H1 (cell line): Measurements from ENCODE around the gene COG3. TPM values are rescaled to one million over a fixed set of nuclear protein-coding genes. Genes with fewer than 3 reads are reported as not detected.

Source experiments
- CTCF ChIA-PET: fragments of 300-600 bp; sonication (Branson Sonifier 250); formaldehyde crosslinking; loops from one replicate; lab custom pipeline; 2021; ENCODE audit not compliant: partially characterized antibody; lab: Charles Lee
- POLR2A ChIA-PET: fragments of 300-600 bp; sonication (Branson Sonifier 250); formaldehyde crosslinking; loops from one replicate; lab custom pipeline; 2021; ENCODE audit warnings: inconsistent platforms; ENCODE audit not compliant: partially characterized antibody; lab: Charles Lee
- DNase-seq, 2 experiments: peaks; one replicate each; pipeline versions ENCODE4 v3.0.0 to v3.0.0-alpha.2; 2010 to 2022; ENCODE audit warnings: low spot score in 2 of 2, low read depth in 1 of 2, mixed read lengths in 1 of 2
- FAIRE-seq: peaks from 2 replicates; lab custom pipeline; 2011; peaks lifted over from hg19 to GRCh38; lab: Jason Lieb, UNC
- H2AFZ ChIP-seq: 2 replicates; pipeline ENCODE4 v1.8.1; 2012; ENCODE audit warnings: low read length, inconsistent platforms
- H2AK5ac ChIP-seq: 2 replicates; pipeline ENCODE4 v1.6.1; 2013; ENCODE audit warnings: low read depth, low read length
- H2BK120ac ChIP-seq: replicated peaks from 2 replicates; pipeline ENCODE3; 2013; ENCODE audit warnings: low read depth, low read length, inconsistent platforms
- H2BK12ac ChIP-seq: 2 replicates; pipeline ENCODE4 v1.6.1; 2013; ENCODE audit warnings: low read depth, low read length
- H2BK15ac ChIP-seq: 2 replicates; pipeline ENCODE4 v1.6.1; 2013; ENCODE audit warnings: low read length
- H2BK20ac ChIP-seq: 2 replicates; pipeline ENCODE4 v1.6.1; 2013; ENCODE audit warnings: low read length
- H2BK5ac ChIP-seq: 2 replicates; pipeline ENCODE4 v1.6.1; 2013; ENCODE audit warnings: low read depth, low read length
- H3K14ac ChIP-seq: 2 replicates; pipeline ENCODE4 v1.6.1; 2013; ENCODE audit warnings: inconsistent platforms; ENCODE audit not compliant: insufficient read length
- H3K18ac ChIP-seq: 2 replicates; pipeline ENCODE4 v1.6.1; 2013; ENCODE audit warnings: low read length; ENCODE audit errors: extremely low read depth
- H3K23ac ChIP-seq: 2 replicates; pipeline ENCODE4 v1.6.1; 2013; ENCODE audit warnings: inconsistent platforms; ENCODE audit not compliant: insufficient read length
- H3K23me2 ChIP-seq: 2 replicates; pipeline ENCODE4 v1.6.1; 2013; ENCODE audit warnings: low read depth, low read length
- H3K27ac ChIP-seq: 2 replicates; pipeline ENCODE4 v1.6.1; 2011; ENCODE audit warnings: low read depth, low read length, inconsistent platforms
- H3K27me3 ChIP-seq, 4 experiments: replicated peaks in 1 of 4; 1 replicate in 1 of 4; 2 replicates in 3 of 4; pipeline versions ENCODE4 v1.6.1 to v1.8.1; 2011 to 2013; ENCODE audit warnings: low read length in 3 of 4, mild to moderate bottlenecking in 3 of 4, inconsistent platforms in 2 of 4, mixed read lengths in 2 of 4, moderate library complexity in 1 of 4; ENCODE audit not compliant: control insufficient read depth in 3 of 4, insufficient read depth in 3 of 4; ENCODE audit errors: extremely low read depth in 1 of 4
- H3K36me3 ChIP-seq, 4 experiments: 2 replicates each; pipeline versions ENCODE4 v1.6.1 to v1.8.1; 2011 to 2013; ENCODE audit warnings: mild to moderate bottlenecking in 4 of 4, low read length in 3 of 4, moderate library complexity in 2 of 4, control low read depth in 1 of 4, inconsistent platforms in 1 of 4; ENCODE audit not compliant: insufficient read depth in 4 of 4, control insufficient read depth in 2 of 4
- H3K4ac ChIP-seq: replicated peaks from 2 replicates; pipeline ENCODE3; 2013; ENCODE audit warnings: low read length, low read depth, mixed read lengths, inconsistent platforms; ENCODE audit not compliant: insufficient read length
- H3K4me1 ChIP-seq, 4 experiments: replicated peaks in 1 of 4; 1 replicate in 1 of 4; 2 replicates in 3 of 4; pipeline versions ENCODE4 v1.6.1 to v1.8.1; 2011 to 2013; ENCODE audit warnings: low read length in 3 of 4, inconsistent platforms in 2 of 4, mixed read lengths in 1 of 4; ENCODE audit not compliant: insufficient read depth in 4 of 4, control insufficient read depth in 3 of 4
- H3K4me2 ChIP-seq, 2 experiments: 2 replicates each; pipeline versions ENCODE4 v1.6.1 to v1.8.1; 2011 to 2013; ENCODE audit warnings: low read depth in 2 of 2, low read length in 2 of 2, control low read depth in 1 of 2, inconsistent platforms in 1 of 2, mild to moderate bottlenecking in 1 of 2; ENCODE audit not compliant: insufficient read depth in 1 of 2
- H3K4me3 ChIP-seq, 4 experiments: fragments of 200-600, 300-600 bp in 1 of 4; sonication (generic), shearing (Covaris generic), sonication (Bioruptor Twin) in 1 of 4; 2 replicates each; pipeline versions ENCODE4 v1.5.1 to v1.8.1; 2011 to 2016; ENCODE audit warnings: low read length in 4 of 4, low read depth in 3 of 4, control low read depth in 2 of 4, inconsistent platforms in 2 of 4, mild to moderate bottlenecking in 2 of 4, mixed read lengths in 1 of 4, moderate library complexity in 1 of 4; ENCODE audit not compliant: insufficient read depth in 2 of 4; ENCODE audit errors: extremely low read depth in 1 of 4
- H3K56ac ChIP-seq: replicated peaks from 2 replicates; pipeline ENCODE3; 2013; ENCODE audit warnings: low read depth, mild to moderate bottlenecking, mixed read lengths, low read length, inconsistent platforms; ENCODE audit not compliant: insufficient read length
- H3K79me1 ChIP-seq: 2 replicates; pipeline ENCODE4 v1.6.1; 2013; ENCODE audit warnings: low read depth, low read length, control low read depth
- H3K79me2 ChIP-seq, 2 experiments: 2 replicates each; pipeline versions ENCODE4 v1.6.1 to v1.8.1; 2012 to 2013; ENCODE audit warnings: low read length in 2 of 2, mild to moderate bottlenecking in 2 of 2, inconsistent platforms in 1 of 2; ENCODE audit not compliant: insufficient read depth in 2 of 2, control insufficient read depth in 1 of 2
- H3K9ac ChIP-seq, 4 experiments: replicated peaks in 1 of 4; 1 replicate in 1 of 4; 2 replicates in 3 of 4; pipeline versions ENCODE4 v1.6.1 to v1.8.1; 2011 to 2013; ENCODE audit warnings: low read depth in 3 of 4, low read length in 3 of 4, control low read depth in 2 of 4, mild to moderate bottlenecking in 2 of 4, moderate library complexity in 2 of 4, inconsistent platforms in 1 of 4; ENCODE audit errors: extremely low read depth in 1 of 4
- H3K9me3 ChIP-seq, 2 experiments: 2 replicates each; pipeline versions ENCODE4 v1.6.1 to v1.8.1; 2012 to 2013; ENCODE audit warnings: mild to moderate bottlenecking in 2 of 2, moderate library complexity in 2 of 2, control low read depth in 1 of 2, inconsistent platforms in 1 of 2, low read depth in 1 of 2, low read length in 1 of 2, mixed read lengths in 1 of 2; ENCODE audit not compliant: insufficient read depth in 2 of 2
- H4K20me1 ChIP-seq, 2 experiments: replicated peaks in 1 of 2; 2 replicates each; pipeline versions ENCODE3 to v1.8.1; 2011 to 2013; ENCODE audit warnings: inconsistent platforms in 2 of 2, low read length in 2 of 2, mild to moderate bottlenecking in 1 of 2; ENCODE audit not compliant: insufficient read depth in 2 of 2, control insufficient read depth in 1 of 2
- H4K5ac ChIP-seq: 2 replicates; pipeline ENCODE4 v1.6.1; 2013; ENCODE audit warnings: low read length, low read depth, mixed read lengths, inconsistent platforms; ENCODE audit not compliant: insufficient read length
- H4K8ac ChIP-seq: 2 replicates; pipeline ENCODE4 v1.8.0; 2013; ENCODE audit warnings: mild to moderate bottlenecking, moderate library complexity, low read length, inconsistent platforms; ENCODE audit not compliant: insufficient read depth; ENCODE audit errors: extremely low read depth
- H4K91ac ChIP-seq: replicated peaks from 2 replicates; pipeline ENCODE3; 2013; ENCODE audit warnings: low read length, mixed read lengths, inconsistent platforms; ENCODE audit not compliant: insufficient read length
- ASH2L ChIP-seq: fragments of 200-600, 300-600 bp; sonication (generic); IDR thresholded peaks from one replicate; pipeline ENCODE4 v1.7.1; 2017; ENCODE audit warnings: low read length
- ATF3 ChIP-seq: IDR thresholded peaks from 2 replicates; pipeline ENCODE4 v1.6.1; 2011; ENCODE audit warnings: low read depth, mild to moderate bottlenecking, low read length; ENCODE audit not compliant: insufficient read depth
- BCL11A ChIP-seq, 2 experiments: IDR thresholded peaks; one replicate each; pipeline ENCODE4 v1.6.1; 2011; ENCODE audit warnings: low read depth in 2 of 2, low read length in 2 of 2, mild to moderate bottlenecking in 2 of 2
- CTCF ChIP-seq, 3 experiments: IDR thresholded peaks; 1 replicate in 2 of 3; 2 replicates in 1 of 3; pipeline versions ENCODE4 v1.5.1 to v1.6.1; 2011; ENCODE audit warnings: low read length in 3 of 3, mild to moderate bottlenecking in 3 of 3, inconsistent platforms in 2 of 3, low read depth in 1 of 3, moderate library complexity in 1 of 3; ENCODE audit not compliant: insufficient read depth in 1 of 3; ENCODE audit errors: control extremely low read depth in 1 of 3
- KDM5A ChIP-seq: fragments of 200-600 bp; IDR thresholded peaks from 2 replicates; pipeline ENCODE4 v1.7.1; 2012; ENCODE audit warnings: mild to moderate bottlenecking, low read length, inconsistent platforms, mixed read lengths
- RNF2 ChIP-seq: fragments of 200-900, 300-1000 bp; sonication (generic); IDR thresholded peaks from 2 replicates; pipeline ENCODE4 v1.7.1; 2016; ENCODE audit warnings: borderline replicate concordance, low read depth, mild to moderate bottlenecking, antibody characterized with exemption, low read length; ENCODE audit not compliant: poor library complexity, severe bottlenecking; ENCODE audit errors: missing control alignments
- SP4 ChIP-seq: IDR thresholded peaks from 2 replicates; pipeline ENCODE4 v1.6.1; 2012; ENCODE audit warnings: low read length, inconsistent platforms
- SUZ12 ChIP-seq: fragments of 200-600 bp; sonication (generic); IDR thresholded peaks from 2 replicates; pipeline ENCODE4 v1.6.1; 2012; ENCODE audit warnings: mild to moderate bottlenecking, inconsistent platforms, low read length, moderate library complexity, mixed read lengths
- TBP ChIP-seq: IDR thresholded peaks from 2 replicates; pipeline ENCODE4 v1.6.1; 2011; ENCODE audit warnings: low read depth, low read length, improper control_type of control experiment
- WGBS, 2 experiments: shearing (Covaris generic) in 1 of 2; methylation state at CpG; one replicate each; pipeline versions ENCODE4 v1.1.6 to v1.1.7; 2013 to 2015; ENCODE audit warnings: low lambda C conversion rate in 2 of 2, mixed read lengths in 2 of 2, inconsistent platforms in 1 of 2, low coverage in 1 of 2, missing lambda C conversion rate in 1 of 2; ENCODE audit not compliant: insufficient replicate concordance in 2 of 2, insufficient coverage in 1 of 2, insufficient read length in 1 of 2; ENCODE audit errors: extremely low coverage in 1 of 2, missing lambda C conversion rate in 1 of 2; 5-methylcytosine and 5-hydroxymethylcytosine counted together
- polyA plus RNA-seq, 7 experiments: library from polyadenylated mRNA; depleted of rRNA in 3 of 7; stranded (reverse) in 5 of 7; unstranded in 2 of 7; fragments of >200 nt in 5 of 7; fragments of 200-250 nt in 2 of 7; gene quantifications; 1 replicate in 5 of 7; 2 replicates in 1 of 7; 4 replicates in 1 of 7; pipeline versions ENCODE4 v1.2.1 to v1.2.3, GENCODE V29; 2011 to 2013; ENCODE audit warnings: missing spikeins in 2 of 7, mixed read lengths in 2 of 7
- total RNA-seq: library from RNA; stranded (reverse); fragmentation: NEBNext Ultra II Directional; extraction: Animal tissue kit (Norgen Biotek cat#: 25700); gene quantifications from 2 replicates; pipeline ENCODE4 v1.2.1, GENCODE V29; 2021

The COG3 gene
- total and polyA plus RNA-seq, 2 of the 8 experiments (the other 6 are each of a cell fraction or from before 2014, with no cell fraction given): 12.7 to 13.5 TPM

- Histone ChIP-seq H2BK5ac (no peak overlapping the region), H3K36me3 (peaks cover 0 to 29% (median 16%) of the 10 kb centered on the region in 4 experiments; a peak in 4 of 8 replicates), H2AFZ (no peak overlapping the region), H3K9me3 (no peaks in the 10 kb centered on the region), H4K91ac (no peak overlapping the region), H3K4ac (no peak overlapping the region), H3K18ac (no peak overlapping the region), H3K79me1 (no peaks in the 10 kb centered on the region), H3K23me2 (no peaks in the 10 kb centered on the region), H2AK5ac (no peak overlapping the region), H3K79me2 (no peaks in the 10 kb centered on the region), H2BK120ac (no peak overlapping the region), H3K23ac (no peak overlapping the region), H2BK15ac (no peak overlapping the region), H2BK20ac (no peak overlapping the region), H4K5ac (no peak overlapping the region), H4K20me1 (no peaks in the 10 kb centered on the region), H3K27ac (no peak overlapping the region), H3K27me3 (no peaks in the 10 kb centered on the region), H3K4me2 (no peak overlapping the region), H4K8ac (no peak overlapping the region), H3K9ac (no peak overlapping the region), H3K56ac (no peak overlapping the region), H3K4me1 (no peaks in the 10 kb centered on the region), H2BK12ac (no peak overlapping the region), H3K14ac (no peak overlapping the region), H3K4me3 (no peak overlapping the region)
- no peak for FAIRE-seq
- CTCF ChIA-PET: no interaction called here
- no peak for DNase-seq
- WGBS, 2 experiments: 80% methylated on average over 7 of the region's 7 CpGs; no CpG with 5 or more reads in 1 of the 2 experiments
- POLR2A ChIA-PET: no interaction called here
- TF ChIP-seq BCL11A (IDR thresholded peaks at IDR 0.05; ENCODE audit: low read depth in 2 of 2, low read length in 2 of 2): no peak
- no peak for TF ChIP-seq SUZ12
- no peak for TF ChIP-seq CTCF (IDR thresholded peaks at IDR 0.05; ENCODE audit: control extremely low read depth in 1 of 3, insufficient read depth in 1 of 3, low read depth in 1 of 3, low read length in 3 of 3)
- no peak for TF ChIP-seq SP4
- TF ChIP-seq ASH2L: no peak
- TF ChIP-seq KDM5A: no peak
- no peak for TF ChIP-seq TBP
- TF ChIP-seq RNF2: no peak
- no peak for TF ChIP-seq ATF3
Measured at GRCh38 chr13:45496942-45497341, 32.2 kb downstream of the COG3 start.
